ENCODE results near the gene KDM1B. TPM values are rescaled to one million over a fixed set of nuclear protein-coding genes. Genes with fewer than 3 reads are reported as not detected.
"Not testable (repeated sequence)": the region's sequence is repeated elsewhere in the genome, so short reads cannot be mapped to it uniquely, and the experiment has no call there.

Gene KDM1B
- total RNA-seq, 1 donor, result 17.3 TPM

- TF ChIP-seq, protein P1, sequence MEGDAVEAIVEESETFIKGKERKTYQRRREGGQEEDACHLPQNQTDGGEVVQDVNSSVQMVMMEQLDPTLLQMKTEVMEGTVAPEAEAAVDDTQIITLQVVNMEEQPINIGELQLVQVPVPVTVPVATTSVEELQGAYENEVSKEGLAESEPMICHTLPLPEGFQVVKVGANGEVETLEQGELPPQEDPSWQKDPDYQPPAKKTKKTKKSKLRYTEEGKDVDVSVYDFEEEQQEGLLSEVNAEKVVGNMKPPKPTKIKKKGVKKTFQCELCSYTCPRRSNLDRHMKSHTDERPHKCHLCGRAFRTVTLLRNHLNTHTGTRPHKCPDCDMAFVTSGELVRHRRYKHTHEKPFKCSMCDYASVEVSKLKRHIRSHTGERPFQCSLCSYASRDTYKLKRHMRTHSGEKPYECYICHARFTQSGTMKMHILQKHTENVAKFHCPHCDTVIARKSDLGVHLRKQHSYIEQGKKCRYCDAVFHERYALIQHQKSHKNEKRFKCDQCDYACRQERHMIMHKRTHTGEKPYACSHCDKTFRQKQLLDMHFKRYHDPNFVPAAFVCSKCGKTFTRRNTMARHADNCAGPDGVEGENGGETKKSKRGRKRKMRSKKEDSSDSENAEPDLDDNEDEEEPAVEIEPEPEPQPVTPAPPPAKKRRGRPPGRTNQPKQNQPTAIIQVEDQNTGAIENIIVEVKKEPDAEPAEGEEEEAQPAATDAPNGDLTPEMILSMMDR (IDR thresholded peaks at IDR 0.05; ENCODE audit: insufficient read depth, low read depth, low read length), result no peak
- DNase-seq (ENCODE audit: low read depth), result no peak
- no peak overlapping the region for H3K4me3 ChIP-seq (ENCODE audit: low read depth, low read length)
Measured at GRCh38 chr6:18221288-18221615, 66.0 kb downstream of the KDM1B start.

DNA sequence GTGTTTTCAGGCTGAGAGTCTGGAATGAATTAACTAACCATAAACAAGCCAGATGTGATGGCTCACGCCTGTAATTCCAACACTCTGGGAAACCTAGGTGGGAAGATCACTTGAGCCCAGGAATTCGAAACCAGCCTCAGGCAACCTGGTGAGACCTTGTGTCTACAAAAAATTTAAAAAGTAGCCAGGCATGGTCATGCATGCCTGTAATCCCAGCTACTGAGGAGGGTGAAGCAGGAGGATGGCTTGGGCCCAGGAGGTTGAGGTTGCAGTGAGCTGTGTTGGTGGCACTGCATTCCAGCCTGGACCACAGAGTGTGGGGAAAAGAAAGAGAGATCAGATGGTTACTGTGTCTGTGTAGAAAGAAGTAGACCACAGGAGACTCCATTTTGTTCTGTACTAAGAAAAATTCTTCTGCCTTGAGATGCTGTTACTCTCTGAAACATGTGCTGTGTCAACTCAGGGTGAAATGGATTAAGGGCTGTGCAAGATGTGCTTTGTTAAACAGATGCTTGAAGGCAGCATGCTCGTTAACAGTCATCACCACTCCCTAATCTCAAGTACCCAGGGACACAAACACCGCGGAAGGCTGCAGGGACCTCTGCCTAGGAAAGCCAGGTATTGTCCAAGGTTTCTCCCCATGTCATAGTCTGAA lies 71.4 kb downstream of the KDM1B start:
- peak; percentile 77 for DNase-seq (ENCODE audit: low read depth)
- H3K4me3 ChIP-seq (ENCODE audit: low read depth, low read length), result not testable (repeated sequence)

DNA sequence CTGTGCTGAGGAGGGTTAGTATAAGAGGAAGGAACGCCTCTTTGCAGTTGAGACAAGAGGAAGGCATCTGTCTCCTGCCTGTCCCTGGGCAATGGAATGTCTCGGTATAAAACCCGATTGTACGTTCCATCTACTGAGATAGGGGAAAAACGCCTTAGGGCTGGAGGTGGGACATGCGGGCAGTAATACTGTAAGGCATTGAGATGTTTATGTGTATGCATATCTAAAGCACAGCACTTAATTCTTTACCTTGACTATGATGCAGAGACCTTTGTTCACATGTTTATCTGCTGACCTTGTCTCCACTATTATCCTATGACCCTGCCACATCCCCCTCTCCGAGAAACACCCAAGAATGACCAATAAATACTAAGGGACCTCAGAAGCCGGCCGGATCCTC lies 71.9 kb downstream of the KDM1B start:
- not testable (repeated sequence) for DNase-seq (ENCODE audit: low read depth); H3K4me3 ChIP-seq (ENCODE audit: low read depth, low read length)

GRCh38 chr6:18228590-18228989 lies 73.4 kb downstream of the KDM1B start:
- H3K4me3 ChIP-seq (ENCODE audit: low read depth, low read length); DNase-seq (ENCODE audit: low read depth): not testable (repeated sequence)

DNA sequence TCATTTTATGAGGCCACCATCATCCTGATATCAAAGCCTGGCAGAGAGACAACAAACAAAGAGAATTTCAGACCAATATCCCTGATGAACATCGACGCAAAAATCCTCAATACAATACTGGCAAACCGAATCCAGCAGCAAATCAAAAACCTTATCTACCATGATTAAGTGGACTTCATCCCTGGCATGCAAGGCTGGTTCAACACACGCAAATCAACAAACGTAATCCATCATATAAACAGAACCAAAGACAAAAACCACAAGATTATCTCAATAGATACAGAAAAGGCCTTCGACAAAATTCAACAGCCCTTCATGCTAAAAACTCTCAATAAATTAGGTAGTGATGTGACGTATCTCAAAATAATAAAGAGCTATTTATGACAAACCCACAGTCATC lies 76.6 kb downstream of the KDM1B start:
- not testable (repeated sequence) for DNase-seq (ENCODE audit: low read depth); H3K4me3 ChIP-seq (ENCODE audit: low read depth, low read length)

- not testable (repeated sequence) for DNase-seq (ENCODE audit: low read depth)
Measured at GRCh38 chr6:18233770-18234169, 78.5 kb downstream of the KDM1B start.

GRCh38 chr6:18234564-18234963 lies 79.3 kb downstream of the KDM1B start:
- TF ChIP-seq, protein P1 (IDR thresholded peaks at IDR 0.05; ENCODE audit: insufficient read depth, low read depth, low read length), result no peak
- DNase-seq (ENCODE audit: low read depth), result no peak
- no peak overlapping the region for H3K4me3 ChIP-seq (ENCODE audit: low read depth, low read length)

More at GRCh38 chr6:18233770-18234169, 78.5 kb downstream of the KDM1B start:
- not testable (repeated sequence) for H3K4me3 ChIP-seq (ENCODE audit: low read depth, low read length)

DNA sequence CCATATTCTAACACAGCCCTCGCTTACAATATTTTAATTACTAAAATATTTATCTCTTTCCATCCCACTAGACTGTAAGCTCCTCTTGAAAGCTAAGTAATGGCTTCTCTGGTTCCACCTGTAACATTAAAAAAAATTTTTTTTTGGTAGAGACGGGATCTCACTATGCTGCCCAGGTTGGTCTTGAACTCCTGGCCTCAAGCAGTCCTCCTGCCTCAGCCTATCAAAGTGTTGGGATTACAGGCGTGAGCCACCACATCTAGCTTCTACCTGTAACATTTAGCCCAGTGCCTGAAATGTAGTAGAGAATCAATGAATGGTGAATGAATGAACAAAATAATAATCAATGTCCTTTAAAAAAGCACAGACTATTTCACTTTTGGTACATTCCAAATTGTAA lies 80.3 kb downstream of the KDM1B start:
- TF ChIP-seq, protein P1 (IDR thresholded peaks at IDR 0.05; ENCODE audit: insufficient read depth, low read depth, low read length), result no peak
- DNase-seq (ENCODE audit: low read depth), result no peak
- no peak overlapping the region for H3K4me3 ChIP-seq (ENCODE audit: low read depth, low read length)

DNA sequence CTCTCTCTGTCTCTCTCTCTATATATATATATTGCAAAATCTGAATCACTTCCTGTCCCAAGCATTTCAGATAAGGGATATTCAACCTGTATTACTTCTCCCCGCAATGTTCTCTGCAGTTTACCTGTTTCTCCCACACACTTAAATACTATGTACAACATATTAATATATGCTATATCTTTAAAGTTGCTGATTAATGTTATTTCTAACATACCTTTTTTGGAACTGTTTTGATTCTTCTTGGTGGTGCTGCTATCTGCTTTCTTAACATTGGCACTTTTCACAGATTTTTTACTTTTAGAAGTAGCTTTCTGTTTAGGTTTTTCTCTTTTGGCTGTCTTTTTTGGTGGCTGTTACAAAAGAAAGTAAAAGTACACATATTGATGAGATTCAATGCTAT lies 81.9 kb downstream of the KDM1B start:
- TF ChIP-seq, protein P1 (IDR thresholded peaks at IDR 0.05; ENCODE audit: insufficient read depth, low read depth, low read length), result no peak
- H3K4me3 ChIP-seq (ENCODE audit: low read depth, low read length), result no peak overlapping the region
- no peak for DNase-seq (ENCODE audit: low read depth)

GRCh38 chr6:18240230-18240629 lies 85.0 kb downstream of the KDM1B start:
- H3K4me3 ChIP-seq (ENCODE audit: low read depth, low read length), result no peak overlapping the region
- TF ChIP-seq, protein P1 (IDR thresholded peaks at IDR 0.05; ENCODE audit: insufficient read depth, low read depth, low read length), result no peak
- DNase-seq (ENCODE audit: low read depth), result no peak

Measured in fibroblast of villous mesenchyme (primary cell).